Epithelial cell of proximal tubule (primary cell): ENCODE data around the gene NAA10. TPM values are rescaled to one million over a fixed set of nuclear protein-coding genes. Genes with fewer than 3 reads are reported as not detected.

ENCODE experiments used
- DNase-seq: peaks from one replicate; pipeline ENCODE4 v3.0.0-alpha.2; 2011; ENCODE audit warnings: low read depth
- H3K4me3 ChIP-seq: 2 replicates; pipeline ENCODE4 v1.5.1; 2011; ENCODE audit warnings: low read depth, mild to moderate bottlenecking, low read length
- total RNA-seq: library from RNA; depleted of rRNA; stranded (reverse); fragments of >200 nt; gene quantifications from 2 replicates; pipeline ENCODE4 v1.2.3, GENCODE V29; 2015
- TF ChIP-seq, protein P1 (sequence below): conservative IDR thresholded peaks from 2 replicates; pipeline ENCODE4 v1.5.1; 2012; ENCODE audit warnings: low read depth, mild to moderate bottlenecking, low read length

Gene NAA10
- total RNA-seq, 1 donor from 2014 or later, result 88.0 TPM

GRCh38 chrX:153922932-153923857, 11.6 kb downstream of the NAA10 start:
- no peak overlapping the region for H3K4me3 ChIP-seq
- TF ChIP-seq, protein P1, sequence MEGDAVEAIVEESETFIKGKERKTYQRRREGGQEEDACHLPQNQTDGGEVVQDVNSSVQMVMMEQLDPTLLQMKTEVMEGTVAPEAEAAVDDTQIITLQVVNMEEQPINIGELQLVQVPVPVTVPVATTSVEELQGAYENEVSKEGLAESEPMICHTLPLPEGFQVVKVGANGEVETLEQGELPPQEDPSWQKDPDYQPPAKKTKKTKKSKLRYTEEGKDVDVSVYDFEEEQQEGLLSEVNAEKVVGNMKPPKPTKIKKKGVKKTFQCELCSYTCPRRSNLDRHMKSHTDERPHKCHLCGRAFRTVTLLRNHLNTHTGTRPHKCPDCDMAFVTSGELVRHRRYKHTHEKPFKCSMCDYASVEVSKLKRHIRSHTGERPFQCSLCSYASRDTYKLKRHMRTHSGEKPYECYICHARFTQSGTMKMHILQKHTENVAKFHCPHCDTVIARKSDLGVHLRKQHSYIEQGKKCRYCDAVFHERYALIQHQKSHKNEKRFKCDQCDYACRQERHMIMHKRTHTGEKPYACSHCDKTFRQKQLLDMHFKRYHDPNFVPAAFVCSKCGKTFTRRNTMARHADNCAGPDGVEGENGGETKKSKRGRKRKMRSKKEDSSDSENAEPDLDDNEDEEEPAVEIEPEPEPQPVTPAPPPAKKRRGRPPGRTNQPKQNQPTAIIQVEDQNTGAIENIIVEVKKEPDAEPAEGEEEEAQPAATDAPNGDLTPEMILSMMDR, result peak; percentile 50
- DNase-seq, result no peak

- no peak overlapping the region for H3K4me3 ChIP-seq
- DNase-seq, result no peak
Observed at GRCh38 chrX:153921511-153922446, 13.1 kb downstream of the NAA10 start.

GRCh38 chrX:153921070-153921469, 13.8 kb downstream of the NAA10 start:
- TF ChIP-seq, protein P1, result no peak
- H3K4me3 ChIP-seq, result no peak overlapping the region
- DNase-seq, result no peak

More at GRCh38 chrX:153921511-153922446, 13.1 kb downstream of the NAA10 start:
- TF ChIP-seq, protein P1, result no peak

GRCh38 chrX:153920546-153920945, 14.3 kb downstream of the NAA10 start:
- H3K4me3 ChIP-seq, result no peak overlapping the region
- TF ChIP-seq, protein P1, result no peak
- no peak for DNase-seq

- DNase-seq, result no peak
- H3K4me3 ChIP-seq, result no peak overlapping the region
- TF ChIP-seq, protein P1, result no peak
Observed at GRCh38 chrX:153919281-153919680, 15.6 kb downstream of the NAA10 start.

DNA sequence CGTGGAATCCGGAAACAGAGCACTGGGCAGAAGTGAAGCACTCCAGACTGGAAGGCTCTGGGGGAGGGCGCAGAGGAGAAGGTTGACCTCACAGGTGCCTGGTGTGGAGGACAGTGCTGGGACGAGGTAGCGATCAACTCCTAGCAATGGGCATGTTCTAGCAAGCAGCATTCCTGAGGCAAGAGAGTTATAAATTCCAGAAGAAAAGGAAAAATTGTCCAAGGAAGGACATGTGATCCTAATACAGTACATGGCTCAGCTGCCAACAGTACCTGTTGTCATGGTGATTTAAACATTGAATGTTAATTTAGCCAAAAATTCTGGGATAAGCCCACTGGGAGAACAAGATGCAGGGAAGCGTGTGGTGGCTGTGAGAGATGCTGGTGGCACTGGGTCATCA, 17.0 kb downstream of the NAA10 start:
- no peak overlapping the region for H3K4me3 ChIP-seq
- TF ChIP-seq, protein P1, result no peak
- no peak for DNase-seq
